Testis (tissue), 3 donors: Measurements from ENCODE around the gene SLC4A4. TPM values are rescaled to one million over a fixed set of nuclear protein-coding genes. Genes with fewer than 3 reads are reported as not detected.

Experiments
- DNase-seq: peaks from one replicate; pipeline ENCODE4 v3.0.0-alpha.2; 2019
- H3K27ac ChIP-seq, 2 donors: fragments of 200-600 bp; sonication (generic); one replicate each; pipeline ENCODE4 v1.5.1; 2019
- H3K27me3 ChIP-seq: fragments of 200-600 bp; sonication (generic); one replicate; pipeline ENCODE4 v1.5.1; 2019
- H3K36me3 ChIP-seq: fragments of 200-600 bp; sonication (generic); one replicate; pipeline ENCODE4 v1.5.1; 2017; ENCODE audit warnings: low read depth; ENCODE audit errors: missing control alignments
- H3K4me1 ChIP-seq: fragments of 200-600 bp; sonication (generic); one replicate; pipeline ENCODE4 v1.5.1; 2019
- H3K4me3 ChIP-seq, 2 donors: fragments of 200-600 bp; sonication (generic); one replicate each; pipeline ENCODE4 v1.5.1; 2017 to 2019
- H3K9me3 ChIP-seq: fragments of 200-600 bp; sonication (generic); one replicate; pipeline ENCODE4 v1.5.1; 2017
- CTCF ChIP-seq, 3 experiments: fragments of 450-650 bp in 2 of 3; fragments of 200-600 bp in 1 of 3; sonication (generic) in 1 of 3; IDR thresholded peaks; one replicate each; pipeline ENCODE4 v1.5.1; 2016 to 2019; ENCODE audit warnings: antibody characterized with exemption in 3 of 3, mild to moderate bottlenecking in 2 of 3, moderate library complexity in 1 of 3
- POLR2A ChIP-seq: fragments of 450-650 bp; IDR thresholded peaks from one replicate; pipeline ENCODE4 v1.6.1; 2017; ENCODE audit warnings: antibody characterized with exemption, mild to moderate bottlenecking, moderate library complexity
- WGBS, 2 donors: methylation state at CpG; one replicate each; pipeline ENCODE4 v1.1.5; 2018; 5-methylcytosine and 5-hydroxymethylcytosine counted together
- intact Hi-C: fragments of 100-400 bp; cut with DNase I; formaldehyde crosslinking; loops from one replicate; pipeline ENCODE4 v1.15.1; 2023; ENCODE audit warnings: low total_unique reads
- polyA plus RNA-seq: library from polyadenylated mRNA; stranded (reverse); fragments of 350-450 nt; fragmentation: Illumina TruSeq; extraction: RNeasy Lipid Tissue Mini Kit (QIAGEN cat#74804); gene quantifications from one replicate; pipeline ENCODE4 v1.2.3, GENCODE V29; 2014; ENCODE audit warnings: low read depth, low replicate concordance; ENCODE audit not compliant: insufficient read depth
- total RNA-seq, 2 donors: library from RNA; depleted of rRNA; stranded (reverse); fragments of >200 nt; gene quantifications; one replicate each; pipeline ENCODE4 v1.2.3, GENCODE V29; 2016

SLC4A4 gene
- total and polyA plus RNA-seq, 3 donors from 2014 or later: 1.7 to 2.9 (median 2.2) TPM

GRCh38 chr4:71524756-71525155 lies 185.9 kb downstream of the SLC4A4 start:
- intact Hi-C loops: no loop called here
- H3K4me1 ChIP-seq: no peaks in the 10 kb centered on the region
- H3K36me3 ChIP-seq: no peaks in the 10 kb centered on the region
- no peaks in the 10 kb centered on the region for H3K27me3 ChIP-seq
- no peak overlapping the region for H3K4me3 ChIP-seq
- H3K27ac ChIP-seq: no peak overlapping the region
- no peaks in the 10 kb centered on the region for H3K9me3 ChIP-seq
- DNase-seq: no peak
- TF ChIP-seq POLR2A (no peak), CTCF (IDR thresholded peaks at IDR 0.05) (no peak)
- 56 to 59% methylated on average over 1 of the region's 1 CpG for WGBS, 2 donors

GRCh38 chr4:71526637-71527406 lies 188.0 kb downstream of the SLC4A4 start:
- Histone ChIP-seq H3K27ac (no peak overlapping the region), H3K36me3 (no peaks in the 10 kb centered on the region), H3K9me3 (no peaks in the 10 kb centered on the region), H3K4me1 (no peaks in the 10 kb centered on the region), H3K4me3 (no peak overlapping the region), H3K27me3 (no peaks in the 10 kb centered on the region)
- 76 to 86% methylated on average over 4 of the region's 4 CpGs for WGBS, 2 donors
- TF ChIP-seq POLR2A (no peak), CTCF (IDR thresholded peaks at IDR 0.05) (no peak)
- no peak for DNase-seq
- intact Hi-C loops: no loop called here

GRCh38 chr4:71532407-71532806 lies 193.6 kb downstream of the SLC4A4 start:
- DNase-seq: no peak
- Histone ChIP-seq H3K9me3 (no peaks in the 10 kb centered on the region), H3K36me3 (no peaks in the 10 kb centered on the region), H3K27me3 (no peaks in the 10 kb centered on the region), H3K27ac (no peak overlapping the region), H3K4me3 (no peak overlapping the region), H3K4me1 (no peaks in the 10 kb centered on the region)
- intact Hi-C loops: no loop called here
- no peak for TF ChIP-seq CTCF (IDR thresholded peaks at IDR 0.05)
- no peak for TF ChIP-seq POLR2A
- 91 to 97% methylated on average over 1 of the region's 1 CpG for WGBS, 2 donors

- H3K9me3 ChIP-seq: no peaks in the 10 kb centered on the region
- no peaks in the 10 kb centered on the region for H3K36me3 ChIP-seq
- no peaks in the 10 kb centered on the region for H3K4me1 ChIP-seq
- no peak for DNase-seq
- no peak overlapping the region for H3K4me3 ChIP-seq
- 97 to 98% methylated on average over 1 of the region's 1 CpG for WGBS, 2 donors
- H3K27me3 ChIP-seq: no peaks in the 10 kb centered on the region
- H3K27ac ChIP-seq: no peak overlapping the region
- intact Hi-C loops: no loop called here
- no peak for TF ChIP-seq POLR2A
- no peak for TF ChIP-seq CTCF (IDR thresholded peaks at IDR 0.05)
Measured at GRCh38 chr4:71533121-71533520, 194.3 kb downstream of the SLC4A4 start.

- Histone ChIP-seq H3K36me3 (no peaks in the 10 kb centered on the region), H3K27ac (no peak overlapping the region), H3K4me3 (no peak overlapping the region), H3K9me3 (no peaks in the 10 kb centered on the region), H3K27me3 (no peaks in the 10 kb centered on the region), H3K4me1 (no peaks in the 10 kb centered on the region)
- intact Hi-C loops: no loop called here
- no peak for DNase-seq
- WGBS, 2 donors: 83 to 89% methylated on average over 6 of the region's 6 CpGs
- TF ChIP-seq POLR2A (no peak), CTCF (IDR thresholded peaks at IDR 0.05) (no peak)
Measured at GRCh38 chr4:71537551-71538065, 198.8 kb downstream of the SLC4A4 start.
